OCI-LY1 (cell line): ENCODE results near the gene CFHR2.

ENCODE experiments used
- H2AFZ ChIP-seq: fragments of 200-600 bp; sonication (generic), shearing (Covaris generic); 2 replicates; pipeline ENCODE4 v1.6.0; 2014; ENCODE audit warnings: antibody characterized with exemption, mild to moderate bottlenecking, low read length
- H3F3A ChIP-seq: fragments of 200-600 bp; sonication (generic), shearing (Covaris generic); 2 replicates; pipeline ENCODE4 v1.6.0; 2014; ENCODE audit warnings: mild to moderate bottlenecking, antibody characterized with exemption, low read length, moderate library complexity; ENCODE audit not compliant: insufficient read depth
- H3K27ac ChIP-seq: fragments of 200-600 bp; sonication (generic); 2 replicates; pipeline ENCODE4 v1.5.1; 2014; ENCODE audit warnings: low read length, mixed run types, mild to moderate bottlenecking, low read depth; ENCODE audit not compliant: poor library complexity, severe bottlenecking
- H3K27me3 ChIP-seq: fragments of 200-600 bp; sonication (generic); 2 replicates; pipeline ENCODE4 v1.6.0; 2014; ENCODE audit warnings: antibody characterized with exemption, mild to moderate bottlenecking, low read length, moderate library complexity; ENCODE audit not compliant: insufficient read depth
- H3K36me3 ChIP-seq: fragments of 200-600 bp; sonication (generic); 2 replicates; pipeline ENCODE4 v1.6.1; 2014; ENCODE audit warnings: mild to moderate bottlenecking, antibody characterized with exemption, low read length, moderate library complexity, mixed read lengths; ENCODE audit not compliant: insufficient read depth
- H3K4me1 ChIP-seq: fragments of 200-600 bp; sonication (generic); 2 replicates; pipeline ENCODE4 v1.5.1; 2014; ENCODE audit warnings: mild to moderate bottlenecking, low read length, moderate library complexity; ENCODE audit not compliant: insufficient read depth, severe bottlenecking
- H3K4me2 ChIP-seq: fragments of 200-600 bp; sonication (generic), shearing (Covaris generic); 2 replicates; pipeline ENCODE4 v1.6.1; 2014; ENCODE audit warnings: low read length
- H3K4me3 ChIP-seq: fragments of 200-600 bp; sonication (generic); 2 replicates; pipeline ENCODE4 v1.5.1; 2014; ENCODE audit warnings: low read length, low read depth, mild to moderate bottlenecking, mixed read lengths; ENCODE audit not compliant: poor library complexity, severe bottlenecking
- H3K79me2 ChIP-seq: fragments of 200-600 bp; shearing (Covaris generic); 2 replicates; pipeline ENCODE4 v1.6.1; 2016; ENCODE audit warnings: mixed run types, low read length, mixed read lengths; ENCODE audit not compliant: insufficient read depth
- H3K9ac ChIP-seq: fragments of 200-600 bp; sonication (generic), shearing (Covaris generic); 2 replicates; pipeline ENCODE4 v1.6.1; 2014; ENCODE audit warnings: mild to moderate bottlenecking, low read length, mixed read lengths
- H3K9me2 ChIP-seq: fragments of 200-600 bp; sonication (generic), shearing (Covaris generic); 2 replicates; pipeline ENCODE4 v1.6.1; 2014; ENCODE audit warnings: low read depth, mild to moderate bottlenecking, low read length, mixed read lengths
- H3K9me3 ChIP-seq: fragments of 200-600 bp; shearing (Covaris generic); 2 replicates; pipeline ENCODE4 v1.6.1; 2014; ENCODE audit warnings: low read length, mixed read lengths
- H4K20me1 ChIP-seq: fragments of 200-600 bp; sonication (generic), shearing (Covaris generic); 2 replicates; pipeline ENCODE4 v1.6.0; 2016; ENCODE audit warnings: mild to moderate bottlenecking, low read length; ENCODE audit not compliant: insufficient read depth
- CTCF ChIP-seq: fragments of 200-600 bp; sonication (generic), shearing (Covaris generic); IDR thresholded peaks from 2 replicates; pipeline ENCODE4 v1.5.1; 2017; ENCODE audit warnings: mild to moderate bottlenecking, antibody characterized with exemption, low read length, moderate library complexity, mixed read lengths
- EZH2 ChIP-seq: fragments of 200-600 bp; sonication (generic), shearing (Covaris generic); IDR thresholded peaks from 2 replicates; pipeline ENCODE4 v1.8.0; 2017; ENCODE audit warnings: borderline replicate concordance, mixed run types, mild to moderate bottlenecking, antibody characterized with exemption, low read length, moderate library complexity, mixed read lengths

Gene CFHR2

GRCh38 chr1:196951711-196952394 lies 8.3 kb downstream of the CFHR2 start:
- Histone ChIP-seq H3K4me1 (no peaks in the 10 kb centered on the region), H3K27me3 (no peaks in the 10 kb centered on the region), H3K79me2 (no peaks in the 10 kb centered on the region), H3K9me2 (no peaks in the 10 kb centered on the region), H3K27ac (no peak overlapping the region), H3K4me3 (no peak overlapping the region), H3K9me3 (no peaks in the 10 kb centered on the region), H4K20me1 (no peaks in the 10 kb centered on the region), H3K4me2 (no peak overlapping the region), H3K36me3 (no peaks in the 10 kb centered on the region), H3K9ac (no peak overlapping the region), H3F3A (no peaks in the 10 kb centered on the region), H2AFZ (no peak overlapping the region)
- TF ChIP-seq EZH2 (no peak), CTCF (no peak)

- no peaks in the 10 kb centered on the region for H3K9me3 ChIP-seq
- no peaks in the 10 kb centered on the region for H3K36me3 ChIP-seq
- H3K4me3 ChIP-seq, result no peak overlapping the region
- H4K20me1 ChIP-seq, result no peaks in the 10 kb centered on the region
- H3F3A ChIP-seq, result no peaks in the 10 kb centered on the region
- H3K4me1 ChIP-seq, result no peaks in the 10 kb centered on the region
- no peak overlapping the region for H3K4me2 ChIP-seq
- TF ChIP-seq EZH2, result no peak
- no peak for TF ChIP-seq CTCF
- H3K9ac ChIP-seq, result no peak overlapping the region
- H3K79me2 ChIP-seq, result no peaks in the 10 kb centered on the region
- H3K27me3 ChIP-seq, result no peaks in the 10 kb centered on the region
- no peak overlapping the region for H2AFZ ChIP-seq
- no peak overlapping the region for H3K27ac ChIP-seq
- H3K9me2 ChIP-seq, result no peaks in the 10 kb centered on the region
Observed at GRCh38 chr1:196954778-196955177, 11.2 kb downstream of the CFHR2 start.

- TF ChIP-seq EZH2 (no peak), CTCF (no peak)
Observed at GRCh38 chr1:196955926-196956325, 12.4 kb downstream of the CFHR2 start.

More at GRCh38 chr1:196955926-196956325, 12.4 kb downstream of the CFHR2 start:
- no peak overlapping the region for H3K4me3 ChIP-seq
- H3F3A ChIP-seq, result no peaks in the 10 kb centered on the region
- H3K9ac ChIP-seq, result no peak overlapping the region
- H3K36me3 ChIP-seq, result no peaks in the 10 kb centered on the region
- no peaks in the 10 kb centered on the region for H4K20me1 ChIP-seq
- no peaks in the 10 kb centered on the region for H3K27me3 ChIP-seq
- no peak overlapping the region for H3K4me2 ChIP-seq
- no peaks in the 10 kb centered on the region for H3K79me2 ChIP-seq
- no peak overlapping the region for H2AFZ ChIP-seq
- H3K4me1 ChIP-seq, result no peaks in the 10 kb centered on the region
- H3K9me2 ChIP-seq, result no peaks in the 10 kb centered on the region
- H3K9me3 ChIP-seq, result no peaks in the 10 kb centered on the region
- no peak overlapping the region for H3K27ac ChIP-seq
